ENCODE measurements around the gene ERBB2. TPM values are rescaled to one million over a fixed set of nuclear protein-coding genes. Genes with fewer than 3 reads are reported as not detected.
"Not testable (repeated sequence)": the region's sequence is repeated elsewhere in the genome, so short reads cannot be mapped to it uniquely, and the experiment has no call there.

The ERBB2 gene
- total RNA-seq, 1 donor from 2014 or later, result 66.2 TPM

DNA sequence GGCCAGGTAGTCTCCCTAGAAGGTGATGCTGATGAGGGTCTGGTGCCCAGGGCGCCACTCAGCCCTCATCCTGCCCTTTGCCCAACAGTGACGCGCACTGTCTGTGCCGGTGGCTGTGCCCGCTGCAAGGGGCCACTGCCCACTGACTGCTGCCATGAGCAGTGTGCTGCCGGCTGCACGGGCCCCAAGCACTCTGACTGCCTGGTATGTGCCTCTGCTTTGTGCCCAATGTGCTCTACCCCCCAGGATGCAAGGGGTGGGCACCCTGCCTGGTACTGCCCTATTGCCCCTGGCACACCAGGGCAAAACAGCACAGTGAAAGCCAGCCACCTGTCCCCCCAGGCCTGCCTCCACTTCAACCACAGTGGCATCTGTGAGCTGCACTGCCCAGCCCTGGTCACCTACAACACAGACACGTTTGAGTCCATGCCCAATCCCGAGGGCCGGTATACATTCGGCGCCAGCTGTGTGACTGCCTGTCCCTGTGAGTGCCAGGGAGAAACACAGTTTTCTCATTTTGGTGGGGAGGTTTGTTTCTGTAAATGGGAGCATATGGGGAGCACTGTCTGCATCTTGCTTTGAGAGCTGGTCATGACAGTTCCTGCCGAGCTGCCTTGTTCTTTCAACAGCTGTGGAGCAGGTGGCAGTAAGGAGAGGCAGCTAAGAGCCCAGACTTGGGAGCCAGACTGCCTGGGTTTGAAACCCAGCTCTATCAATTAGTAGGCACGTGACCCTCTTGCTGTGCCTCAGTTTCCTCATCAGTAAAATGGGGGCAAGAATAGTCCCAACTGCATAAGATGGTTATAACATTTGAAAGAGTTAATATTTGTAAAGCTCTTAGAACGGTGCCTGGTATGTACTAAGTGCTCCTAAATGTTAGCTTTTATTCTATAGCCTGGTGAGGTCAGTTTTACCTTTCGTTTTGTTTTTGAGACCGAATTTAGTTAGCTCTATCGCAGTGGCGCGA, 10.4 kb downstream of the ERBB2 start:
- DNase-seq (ENCODE audit: extremely low spot score, unreplicated experiment), result no peak
- H3K4me3 Mint-ChIP-seq (ENCODE audit: unreplicated experiment), result no peak overlapping the region
- TF ChIP-seq, protein P1, sequence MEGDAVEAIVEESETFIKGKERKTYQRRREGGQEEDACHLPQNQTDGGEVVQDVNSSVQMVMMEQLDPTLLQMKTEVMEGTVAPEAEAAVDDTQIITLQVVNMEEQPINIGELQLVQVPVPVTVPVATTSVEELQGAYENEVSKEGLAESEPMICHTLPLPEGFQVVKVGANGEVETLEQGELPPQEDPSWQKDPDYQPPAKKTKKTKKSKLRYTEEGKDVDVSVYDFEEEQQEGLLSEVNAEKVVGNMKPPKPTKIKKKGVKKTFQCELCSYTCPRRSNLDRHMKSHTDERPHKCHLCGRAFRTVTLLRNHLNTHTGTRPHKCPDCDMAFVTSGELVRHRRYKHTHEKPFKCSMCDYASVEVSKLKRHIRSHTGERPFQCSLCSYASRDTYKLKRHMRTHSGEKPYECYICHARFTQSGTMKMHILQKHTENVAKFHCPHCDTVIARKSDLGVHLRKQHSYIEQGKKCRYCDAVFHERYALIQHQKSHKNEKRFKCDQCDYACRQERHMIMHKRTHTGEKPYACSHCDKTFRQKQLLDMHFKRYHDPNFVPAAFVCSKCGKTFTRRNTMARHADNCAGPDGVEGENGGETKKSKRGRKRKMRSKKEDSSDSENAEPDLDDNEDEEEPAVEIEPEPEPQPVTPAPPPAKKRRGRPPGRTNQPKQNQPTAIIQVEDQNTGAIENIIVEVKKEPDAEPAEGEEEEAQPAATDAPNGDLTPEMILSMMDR (IDR thresholded peaks at IDR 0.05), result no peak
- H3K27me3 Mint-ChIP-seq (ENCODE audit: unreplicated experiment), result no peaks in the 10 kb centered on the region
- H3K4me1 Mint-ChIP-seq (ENCODE audit: unreplicated experiment), result no peaks in the 10 kb centered on the region
- peaks cover 16% of the 10 kb centered on the region for H3K36me3 Mint-ChIP-seq (ENCODE audit: unreplicated experiment)
- no peaks in the 10 kb centered on the region for H3K9me3 Mint-ChIP-seq (ENCODE audit: unreplicated experiment)
- no peak overlapping the region for H3K27ac Mint-ChIP-seq (ENCODE audit: unreplicated experiment)

DNA sequence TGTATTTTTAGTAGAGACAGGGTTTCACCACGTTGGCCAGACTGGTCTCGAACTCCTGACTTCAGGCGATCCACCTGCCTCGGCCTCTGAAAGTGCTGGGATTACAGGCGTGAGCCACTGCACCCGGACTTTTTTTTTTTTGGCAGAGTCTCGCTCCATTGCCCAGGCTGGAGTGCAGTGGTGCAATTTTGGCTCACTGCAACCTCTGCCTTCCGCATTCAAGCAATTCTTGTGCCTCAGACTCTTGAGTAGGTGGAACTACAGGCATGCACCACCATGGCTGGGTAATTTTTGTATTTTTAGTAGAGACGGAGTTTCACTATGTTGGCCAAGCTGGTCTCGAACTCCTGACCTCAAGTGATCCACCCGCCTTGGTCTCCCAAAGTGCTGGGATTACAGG, 11.2 kb downstream of the ERBB2 start:
- H3K4me3 Mint-ChIP-seq (ENCODE audit: unreplicated experiment); H3K27ac Mint-ChIP-seq (ENCODE audit: unreplicated experiment); DNase-seq (ENCODE audit: extremely low spot score, unreplicated experiment); H3K4me1 Mint-ChIP-seq (ENCODE audit: unreplicated experiment); H3K9me3 Mint-ChIP-seq (ENCODE audit: unreplicated experiment); H3K27me3 Mint-ChIP-seq (ENCODE audit: unreplicated experiment): not testable (repeated sequence)
- H3K36me3 Mint-ChIP-seq (ENCODE audit: unreplicated experiment), result peaks cover 18% of the 10 kb centered on the region

DNA sequence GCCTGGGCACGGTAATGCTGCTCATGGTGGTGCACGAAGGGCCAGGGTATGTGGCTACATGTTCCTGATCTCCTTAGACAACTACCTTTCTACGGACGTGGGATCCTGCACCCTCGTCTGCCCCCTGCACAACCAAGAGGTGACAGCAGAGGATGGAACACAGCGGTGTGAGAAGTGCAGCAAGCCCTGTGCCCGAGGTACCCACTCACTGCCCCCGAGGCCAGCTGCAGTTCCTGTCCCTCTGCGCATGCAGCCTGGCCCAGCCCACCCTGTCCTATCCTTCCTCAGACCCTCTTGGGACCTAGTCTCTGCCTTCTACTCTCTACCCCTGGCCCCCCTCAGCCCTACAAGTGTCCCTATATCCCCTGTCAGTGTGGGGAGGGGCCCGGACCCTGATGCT, 12.0 kb downstream of the ERBB2 start:
- peaks cover 18% of the 10 kb centered on the region for H3K36me3 Mint-ChIP-seq (ENCODE audit: unreplicated experiment)
- H3K27ac Mint-ChIP-seq (ENCODE audit: unreplicated experiment), result no peak overlapping the region

DNA sequence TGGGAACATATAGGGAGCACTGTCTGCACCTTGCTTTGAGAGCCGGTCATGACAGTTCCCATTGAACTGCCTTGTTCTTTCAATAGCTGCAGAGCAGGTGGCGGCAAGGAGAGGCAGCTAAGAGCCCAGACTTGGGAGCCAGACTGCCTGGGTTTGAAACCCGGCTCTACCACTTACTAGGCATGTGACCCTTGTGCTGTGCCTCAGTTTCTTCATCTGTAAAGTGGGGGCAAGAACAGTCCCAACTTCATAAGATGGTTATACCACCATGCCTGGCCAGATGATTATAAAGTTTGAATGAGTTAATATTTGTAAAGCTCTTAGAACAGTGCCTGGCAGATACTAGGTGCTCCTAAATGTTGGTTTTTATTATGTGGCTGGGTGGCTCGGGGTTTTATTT, 14.4 kb downstream of the ERBB2 start:
- Mint-ChIP-seq H3K27ac (ENCODE audit: unreplicated experiment) (no peak overlapping the region), H3K9me3 (ENCODE audit: unreplicated experiment) (no peaks in the 10 kb centered on the region), H3K27me3 (ENCODE audit: unreplicated experiment) (no peaks in the 10 kb centered on the region), H3K4me1 (ENCODE audit: unreplicated experiment) (no peaks in the 10 kb centered on the region), H3K36me3 (ENCODE audit: unreplicated experiment) (peaks cover 26% of the 10 kb centered on the region), H3K4me3 (ENCODE audit: unreplicated experiment) (no peak overlapping the region)
- DNase-seq (ENCODE audit: extremely low spot score, unreplicated experiment), result no peak
- TF ChIP-seq, protein P1 (IDR thresholded peaks at IDR 0.05), result no peak

More for the DNA sequence above, 12.0 kb downstream of the ERBB2 start:
- H3K27me3 Mint-ChIP-seq (ENCODE audit: unreplicated experiment), result no peaks in the 10 kb centered on the region
- H3K9me3 Mint-ChIP-seq (ENCODE audit: unreplicated experiment), result no peaks in the 10 kb centered on the region
- no peak overlapping the region for H3K4me3 Mint-ChIP-seq (ENCODE audit: unreplicated experiment)
- H3K4me1 Mint-ChIP-seq (ENCODE audit: unreplicated experiment), result no peaks in the 10 kb centered on the region
- TF ChIP-seq, protein P1 (IDR thresholded peaks at IDR 0.05), result no peak
- no peak for DNase-seq (ENCODE audit: extremely low spot score, unreplicated experiment)

DNA sequence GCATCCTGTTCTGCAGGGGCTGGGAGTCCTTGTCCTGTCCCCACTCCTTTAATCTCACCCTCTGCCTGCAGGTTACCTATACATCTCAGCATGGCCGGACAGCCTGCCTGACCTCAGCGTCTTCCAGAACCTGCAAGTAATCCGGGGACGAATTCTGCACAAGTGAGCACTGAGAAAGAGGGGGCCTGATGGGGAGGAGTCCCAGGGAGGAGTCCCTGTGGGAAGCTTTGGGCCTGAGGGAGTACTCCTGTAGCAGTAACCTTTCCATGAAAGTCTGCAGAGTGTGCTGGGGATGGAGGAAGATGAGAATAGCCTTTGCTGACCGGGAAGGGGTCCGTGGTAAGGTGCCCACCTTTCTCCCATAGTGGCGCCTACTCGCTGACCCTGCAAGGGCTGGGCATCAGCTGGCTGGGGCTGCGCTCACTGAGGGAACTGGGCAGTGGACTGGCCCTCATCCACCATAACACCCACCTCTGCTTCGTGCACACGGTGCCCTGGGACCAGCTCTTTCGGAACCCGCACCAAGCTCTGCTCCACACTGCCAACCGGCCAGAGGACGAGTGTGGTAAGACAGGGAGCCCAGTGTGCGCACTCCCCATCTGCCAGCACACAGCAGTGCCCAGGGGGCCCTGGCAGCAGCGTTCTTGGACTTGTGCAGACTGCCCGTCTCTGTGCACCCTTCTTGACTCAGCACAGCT, 15.7 kb downstream of the ERBB2 start:
- TF ChIP-seq, protein P1 (IDR thresholded peaks at IDR 0.05), result no peak
- Mint-ChIP-seq H3K36me3 (ENCODE audit: unreplicated experiment) (peaks cover 31% of the 10 kb centered on the region), H3K9me3 (ENCODE audit: unreplicated experiment) (no peaks in the 10 kb centered on the region), H3K27me3 (ENCODE audit: unreplicated experiment) (no peaks in the 10 kb centered on the region), H3K27ac (ENCODE audit: unreplicated experiment) (no peak overlapping the region), H3K4me1 (ENCODE audit: unreplicated experiment) (no peaks in the 10 kb centered on the region), H3K4me3 (ENCODE audit: unreplicated experiment) (no peak overlapping the region)
- DNase-seq (ENCODE audit: extremely low spot score, unreplicated experiment), result no peak
